GM19467 (cell line): ENCODE measurements around the gene IFNA17.
A peak's percentile ranks its signal among the peaks of the same experiment; 100 is the strongest.
"Not testable (repeated sequence)": the region's sequence is repeated elsewhere in the genome, so short reads cannot be mapped to it uniquely, and the experiment has no call there.

Source experiments
- ATAC-seq: cut with Tn5 transposase; IDR thresholded peaks from one replicate; pipeline ENCODE4 v1.9.1; 2021; ENCODE audit warnings: mild to moderate bottlenecking, moderate library complexity; ENCODE audit not compliant: unreplicated experiment

Gene IFNA17

DNA sequence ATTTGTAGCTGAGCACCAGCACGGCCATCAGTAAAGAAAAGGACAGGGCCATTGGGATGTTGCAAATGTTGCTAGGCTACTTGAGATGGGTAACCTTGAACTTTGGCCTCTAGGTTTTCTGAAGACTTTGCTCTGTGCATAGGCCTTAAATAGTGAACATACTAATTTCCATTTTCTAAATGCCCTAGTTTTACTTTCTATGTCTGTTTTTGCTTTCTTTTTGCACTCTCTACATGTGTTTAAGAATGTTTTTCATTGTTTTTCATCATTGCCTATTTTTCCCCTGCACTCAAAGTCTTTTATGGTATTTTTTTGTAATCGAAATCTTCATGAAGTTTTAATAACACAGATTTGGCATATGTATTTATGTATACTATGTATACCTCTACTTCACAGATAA lies at the start of gene IFNA17:
Gene IFNA17, minus strand, starts transcription at position 101 of the 400 bp plus-strand sequence. Its CDS starts 49 bp downstream, at position 52.
- no peak for ATAC-seq

DNA sequence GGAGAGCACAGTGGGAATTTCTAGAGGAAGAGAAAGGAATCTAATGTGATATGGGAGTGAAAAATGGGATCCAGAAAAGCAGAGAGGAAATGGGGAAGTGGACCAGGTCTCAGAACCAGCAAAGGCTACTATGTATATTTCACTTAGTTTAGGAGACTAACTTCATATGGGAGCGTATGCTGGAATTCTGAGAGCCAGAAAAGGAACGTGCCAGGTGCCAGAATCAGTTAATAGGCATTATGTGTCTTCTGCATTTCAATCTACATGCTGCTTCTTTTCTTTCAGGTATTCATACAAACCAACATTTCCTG lies 40.3 kb upstream of the IFNA17 start:
- no peak for ATAC-seq

DNA sequence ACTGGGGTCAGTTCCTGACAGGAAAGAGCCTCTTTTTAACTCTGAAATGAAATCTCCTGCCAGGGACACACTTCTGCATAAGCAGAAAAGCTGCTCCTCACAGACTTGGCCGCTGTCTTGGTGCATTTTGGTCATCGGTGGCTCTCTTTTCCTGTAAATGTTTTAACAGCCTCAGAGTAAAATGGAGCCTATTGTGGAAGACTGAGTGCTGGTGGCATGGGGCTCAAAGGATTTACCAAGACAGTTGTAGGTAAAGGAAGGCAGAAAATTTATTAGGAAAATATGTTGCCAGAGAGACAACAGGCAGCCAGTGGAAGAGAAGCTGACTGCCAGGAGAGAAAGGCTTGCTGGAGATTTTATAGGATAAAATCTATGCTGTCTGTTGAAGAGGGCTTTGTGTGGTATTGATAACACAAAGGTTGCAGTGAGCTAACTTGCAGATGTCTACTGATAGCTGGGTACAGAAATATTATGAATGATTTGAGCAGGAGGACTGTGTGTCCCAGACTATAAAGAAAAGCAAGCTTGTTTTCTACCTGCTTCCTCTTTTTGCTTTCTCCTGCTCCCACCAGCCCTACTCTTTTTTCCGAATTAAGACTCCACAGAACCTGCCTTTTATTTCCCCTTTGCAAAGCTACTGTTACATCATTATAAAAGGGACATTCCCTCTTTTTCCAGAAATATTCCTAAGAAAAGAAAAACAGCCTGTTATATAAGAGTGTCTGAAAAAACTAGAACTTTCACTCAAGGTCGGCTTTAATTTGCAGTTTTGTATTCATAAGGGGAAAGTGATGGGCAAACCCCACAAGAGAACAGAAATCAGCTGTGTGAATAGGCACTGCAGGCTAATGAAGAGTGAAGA lies 39.7 kb upstream of the IFNA17 start:
- peak; percentile 41 for ATAC-seq

DNA sequence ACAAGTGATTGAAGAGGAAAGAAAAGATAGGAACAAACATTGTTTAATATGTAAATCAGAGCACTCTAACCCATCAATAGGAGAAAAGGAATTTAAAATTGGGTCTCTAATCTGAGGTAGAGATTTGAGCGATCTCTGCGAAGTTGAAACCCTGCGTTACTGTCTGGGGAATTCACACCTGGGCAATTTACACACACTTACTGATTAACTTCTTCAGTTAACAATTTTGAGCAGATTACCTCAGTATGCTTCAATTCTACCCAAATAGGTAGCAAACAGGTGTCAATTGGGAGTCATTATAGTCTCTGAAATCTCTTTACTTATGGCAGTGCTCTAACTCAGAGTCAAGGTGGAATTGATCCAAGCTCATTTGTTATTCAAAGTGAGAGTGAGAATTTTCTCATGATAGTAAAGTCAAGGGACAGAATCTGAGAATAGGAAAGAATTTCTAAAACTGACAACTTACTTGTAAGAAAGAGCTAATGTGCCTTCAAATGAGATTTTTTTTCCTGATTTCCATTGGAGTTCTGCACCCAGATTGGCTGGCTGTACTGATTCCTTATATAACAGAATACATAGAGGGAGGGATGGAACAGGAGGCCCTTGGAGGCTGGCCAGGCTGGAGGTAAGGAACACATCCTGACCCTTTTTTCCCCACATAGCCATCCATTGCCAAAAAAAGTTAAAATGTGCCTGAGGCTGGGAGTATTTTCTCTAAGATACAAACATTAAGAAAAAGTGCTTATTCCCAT lies 38.9 kb upstream of the IFNA17 start:
- peak; percentile 50 for ATAC-seq

DNA sequence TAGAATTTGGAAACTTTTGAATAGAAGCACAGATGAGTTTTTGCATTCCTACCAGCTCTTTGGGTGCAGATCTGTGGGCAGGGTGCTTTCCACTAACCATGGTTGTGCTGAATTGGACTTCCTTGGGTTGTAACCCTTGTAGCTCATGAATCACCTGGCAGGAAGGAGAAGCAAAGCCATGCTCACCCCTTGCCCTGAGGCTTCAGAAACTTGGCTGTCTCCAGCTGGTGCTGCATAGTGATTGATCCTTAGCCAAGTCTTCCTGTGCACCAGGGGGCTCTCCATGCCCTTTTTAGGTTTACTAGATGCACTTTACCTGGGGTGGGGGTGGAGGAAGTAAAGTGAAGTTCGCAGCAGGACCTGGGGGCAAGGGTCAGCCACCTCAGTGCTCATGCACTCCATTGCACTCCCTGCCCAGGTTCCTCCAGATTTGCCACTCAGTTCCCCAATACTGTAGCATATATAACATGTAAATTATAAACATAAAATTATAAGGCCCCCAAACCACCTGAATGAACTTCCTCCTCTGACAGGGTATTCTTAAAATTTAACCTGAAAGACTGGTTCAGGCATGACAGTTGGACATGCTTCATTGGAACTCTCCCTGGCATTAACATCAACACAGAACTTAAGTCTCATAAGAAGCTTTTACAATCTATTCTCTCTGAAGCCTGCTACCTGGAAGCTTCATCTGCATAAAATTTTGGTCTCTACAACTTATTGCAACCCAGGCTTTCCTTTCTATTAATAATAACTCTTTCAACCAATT lies 37.6 kb upstream of the IFNA17 start:
- ATAC-seq: peak; percentile 40

DNA sequence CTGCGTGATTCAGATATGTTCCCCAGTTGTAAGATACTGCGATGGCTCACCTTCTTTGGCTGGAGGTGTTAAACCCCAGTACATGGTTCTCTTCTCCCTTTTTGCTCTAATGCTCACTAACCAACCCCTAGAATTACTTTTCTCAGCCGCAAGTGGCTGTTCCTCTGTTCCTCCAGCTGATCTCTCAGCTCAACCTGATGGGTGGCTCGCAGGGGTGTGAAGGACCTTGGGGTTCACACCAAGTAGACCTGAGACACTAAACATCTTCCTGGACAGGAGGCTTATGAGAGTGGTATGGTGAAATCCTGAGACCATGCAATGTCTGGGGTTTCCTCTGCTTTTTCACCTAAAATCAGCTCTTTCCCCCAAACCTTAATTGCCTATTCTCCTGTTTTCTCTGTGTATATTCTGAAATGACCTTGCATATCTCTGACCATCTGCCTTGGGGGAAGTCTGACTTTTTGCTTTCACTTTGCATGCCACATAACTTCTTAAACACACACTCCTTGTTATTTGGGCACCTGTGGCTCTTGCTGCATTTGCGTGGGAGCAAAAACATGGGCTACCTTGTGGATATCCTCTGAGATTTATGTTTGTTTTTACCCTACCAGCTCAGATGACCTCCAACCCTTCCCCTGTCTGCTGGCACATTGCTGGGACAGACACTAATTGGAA lies 27.7 kb upstream of the IFNA17 start:
- ATAC-seq: no peak

DNA sequence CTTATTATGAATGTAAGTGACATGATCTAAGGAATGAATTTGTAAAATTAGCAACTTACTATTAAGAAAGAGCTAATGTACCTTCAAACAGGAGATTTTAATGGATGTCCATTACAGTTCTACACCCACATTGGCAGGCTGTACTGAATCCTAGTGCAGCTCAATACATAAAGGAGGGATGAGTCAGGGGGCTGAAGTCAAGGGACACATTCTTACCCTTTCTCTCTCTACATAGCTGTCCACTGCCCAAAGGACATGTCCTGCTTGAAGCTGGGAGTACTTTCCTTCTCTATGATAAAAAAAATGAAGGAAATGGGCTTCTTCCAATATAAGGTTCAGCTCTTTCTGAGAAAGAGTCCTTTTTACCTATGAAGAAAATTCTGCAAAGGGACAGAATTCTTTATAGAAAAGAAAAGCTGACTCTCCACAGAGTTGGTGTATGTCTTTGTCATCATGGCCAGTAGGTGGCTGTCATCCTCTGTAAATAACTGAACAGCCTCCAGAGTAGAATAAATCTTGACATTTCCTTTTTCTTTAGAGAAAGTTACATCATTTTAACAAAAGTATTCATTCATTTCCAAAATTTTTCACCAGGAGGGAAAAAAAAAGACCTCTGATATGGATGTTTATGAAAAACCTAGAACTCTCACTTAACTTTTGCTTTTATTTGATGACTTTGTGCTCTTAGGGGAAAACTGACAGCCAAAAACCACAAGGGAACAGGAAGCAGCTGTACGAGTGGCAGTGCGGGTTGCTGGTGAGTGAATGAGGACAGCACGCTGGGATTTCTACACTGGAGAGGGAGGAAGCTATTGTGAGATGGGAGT lies 24.9 kb upstream of the IFNA17 start:
- ATAC-seq: peak; percentile 68

DNA sequence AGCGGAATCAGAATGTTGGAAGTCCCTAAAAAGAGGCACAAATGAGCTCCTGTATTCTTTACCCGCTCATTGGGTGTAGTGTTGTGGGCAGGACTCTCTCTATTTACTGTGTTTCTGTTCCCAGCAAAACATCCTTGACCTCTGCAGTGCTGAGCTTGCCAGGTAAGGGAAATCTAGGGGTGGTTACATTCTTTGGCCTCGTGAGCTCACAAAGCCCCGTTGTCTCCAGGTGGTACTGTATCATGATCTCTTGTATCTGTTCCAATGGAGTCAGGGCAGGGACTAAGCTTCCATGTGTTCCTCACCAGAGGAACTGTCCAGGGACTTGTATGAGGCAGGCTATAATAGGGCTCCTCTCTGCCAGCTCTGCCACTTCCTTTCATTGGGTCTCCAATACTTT lies 23.6 kb upstream of the IFNA17 start:
- ATAC-seq: no peak

DNA sequence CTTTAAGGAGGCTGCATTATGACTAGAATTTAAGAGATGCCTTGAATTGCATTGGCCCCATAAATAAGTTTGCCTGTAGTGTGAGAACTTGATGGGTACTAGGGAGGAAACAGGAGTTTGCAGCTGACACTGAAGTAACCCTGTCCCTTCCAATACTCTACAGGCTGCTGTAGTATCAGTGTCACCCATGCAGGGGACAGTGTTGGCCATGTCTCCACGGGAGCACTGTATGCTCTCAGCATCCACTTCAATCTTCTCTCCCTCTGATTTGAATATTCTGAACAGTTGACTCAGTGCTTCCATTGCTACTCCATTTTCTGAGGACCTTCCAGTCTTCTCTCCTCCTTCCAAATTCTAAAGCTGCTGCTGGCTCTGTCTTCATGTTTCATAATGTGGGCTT lies 23.2 kb upstream of the IFNA17 start:
- no peak for ATAC-seq

DNA sequence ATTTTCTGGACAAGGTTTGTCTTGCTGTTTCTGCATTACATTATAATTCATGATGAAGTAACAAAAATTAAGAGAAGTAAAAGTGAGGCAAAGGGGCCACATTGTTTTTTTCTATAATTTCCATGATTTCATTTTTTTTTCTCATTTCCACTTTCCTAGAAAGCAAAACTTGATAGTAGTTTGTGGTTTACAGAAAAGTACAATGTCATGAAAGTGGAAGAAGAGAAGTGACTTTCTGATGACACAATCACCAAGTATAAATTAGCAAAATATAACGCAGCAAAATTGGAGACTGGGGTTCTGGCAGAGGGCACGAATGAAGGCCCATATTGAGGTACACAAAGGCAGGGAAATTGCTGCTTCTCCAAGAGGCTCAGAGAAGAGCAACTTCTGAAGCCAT lies 16.8 kb upstream of the IFNA17 start:
- peak; percentile 53 for ATAC-seq

DNA sequence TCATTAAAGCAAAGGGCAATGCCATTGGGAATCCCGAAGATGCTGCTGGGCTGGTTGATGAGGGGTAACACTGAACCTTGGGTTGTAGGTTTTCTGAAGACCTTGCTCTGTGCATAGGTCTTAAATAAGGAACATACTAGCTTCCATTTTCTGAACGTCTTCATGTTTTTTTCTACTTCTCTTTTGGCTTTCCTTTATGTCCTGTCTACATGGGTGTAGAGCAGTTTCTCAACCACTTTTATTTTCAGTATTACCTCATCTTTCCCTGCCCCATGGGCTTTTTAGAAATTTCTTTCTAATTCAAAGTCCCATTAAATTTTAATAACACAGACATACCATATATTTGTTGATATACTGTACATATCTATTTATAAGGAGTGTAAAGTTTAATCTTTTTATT lies 11.9 kb upstream of the IFNA17 start, which contains the start of gene IFNA14:
Gene IFNA14, minus strand, starts transcription at position 95 of the 400 bp plus-strand sequence. Its CDS starts 70 bp downstream, at position 25.
- no peak for ATAC-seq

DNA sequence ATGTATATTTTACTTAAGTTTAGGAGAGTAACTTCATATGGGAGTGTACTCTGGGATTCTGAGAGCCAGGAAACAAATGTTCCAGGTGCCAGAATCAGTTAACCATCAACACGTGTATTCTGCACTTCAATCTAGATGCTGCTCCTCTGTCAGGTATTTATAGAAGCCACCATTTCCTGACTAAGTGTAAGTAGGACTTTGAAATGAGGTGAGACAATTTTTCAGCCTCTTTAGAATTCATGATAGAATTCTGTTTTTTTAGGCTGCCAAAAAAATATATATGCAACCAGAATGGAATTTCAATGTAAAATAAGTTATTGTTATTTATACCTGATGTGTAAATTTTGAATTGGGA lies 8.3 kb upstream of the IFNA17 start:
- ATAC-seq: peak; percentile 6

DNA sequence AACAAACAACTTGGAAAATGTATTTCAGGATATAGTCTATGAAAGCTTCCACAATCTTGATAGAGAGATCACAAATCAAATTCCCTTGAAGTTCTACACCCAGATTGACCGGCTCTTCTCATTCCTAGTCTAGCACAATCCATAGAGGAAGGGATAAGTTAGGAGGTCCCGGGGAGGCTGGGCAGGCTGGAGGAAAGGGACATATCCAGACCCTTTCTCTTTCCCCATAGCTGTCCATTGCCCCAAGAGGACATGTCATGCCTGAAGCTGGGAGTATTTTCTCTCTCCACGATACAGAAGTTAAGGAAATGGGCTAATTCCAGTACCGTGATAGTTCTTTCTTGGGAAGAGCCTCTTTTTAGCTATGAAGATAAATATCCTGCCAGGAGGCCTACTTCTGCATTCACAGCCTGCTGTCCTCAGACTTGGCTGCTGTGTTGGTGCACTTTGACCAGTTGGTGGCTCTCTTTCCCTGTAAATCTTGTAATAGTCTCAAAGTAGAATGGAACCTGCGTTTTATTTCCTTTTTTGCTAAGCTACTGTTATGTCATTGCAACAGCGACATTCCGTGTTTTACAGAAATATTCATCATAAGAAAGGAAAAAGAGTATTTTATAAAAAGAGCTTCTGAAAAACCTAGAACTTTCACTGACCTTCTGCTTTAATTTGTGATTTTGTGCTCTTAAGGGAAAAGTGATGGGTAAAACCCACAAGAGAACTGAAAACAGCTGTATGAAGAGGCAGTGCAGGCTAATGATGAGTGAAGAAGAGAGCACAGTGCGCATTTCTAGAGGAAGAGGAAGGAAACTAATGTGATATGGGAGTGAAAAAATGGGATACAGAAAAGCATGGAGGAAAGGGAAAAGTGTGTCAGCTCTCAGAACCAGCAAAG lies 7.7 kb upstream of the IFNA17 start:
- ATAC-seq: peak; percentile 85

DNA sequence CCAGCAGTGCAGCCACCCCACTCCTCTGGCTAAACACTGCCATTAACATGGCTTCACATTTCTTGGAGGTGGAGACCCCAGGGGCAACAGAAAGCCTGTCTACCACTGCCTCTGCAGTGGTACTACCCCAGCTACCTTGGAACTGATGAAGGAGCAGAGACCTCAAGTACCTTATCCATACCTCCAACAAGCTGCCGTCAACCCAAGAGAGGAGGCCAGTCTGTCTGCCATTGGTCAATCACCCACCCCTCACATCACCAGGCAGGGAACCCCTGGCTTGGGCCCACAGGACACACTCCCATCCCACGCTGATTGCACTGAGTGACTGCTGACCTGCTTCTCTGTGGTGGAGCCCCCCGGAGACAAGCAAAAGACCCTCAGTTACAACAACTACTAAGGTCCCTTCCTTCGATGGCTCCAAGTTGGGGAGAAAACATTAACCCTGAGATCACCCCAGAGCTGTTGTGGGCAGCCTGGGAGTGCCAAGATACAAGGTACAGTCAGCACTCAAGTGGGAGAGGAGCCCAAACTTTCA lies 6.2 kb upstream of the IFNA17 start:
- ATAC-seq: no peak

DNA sequence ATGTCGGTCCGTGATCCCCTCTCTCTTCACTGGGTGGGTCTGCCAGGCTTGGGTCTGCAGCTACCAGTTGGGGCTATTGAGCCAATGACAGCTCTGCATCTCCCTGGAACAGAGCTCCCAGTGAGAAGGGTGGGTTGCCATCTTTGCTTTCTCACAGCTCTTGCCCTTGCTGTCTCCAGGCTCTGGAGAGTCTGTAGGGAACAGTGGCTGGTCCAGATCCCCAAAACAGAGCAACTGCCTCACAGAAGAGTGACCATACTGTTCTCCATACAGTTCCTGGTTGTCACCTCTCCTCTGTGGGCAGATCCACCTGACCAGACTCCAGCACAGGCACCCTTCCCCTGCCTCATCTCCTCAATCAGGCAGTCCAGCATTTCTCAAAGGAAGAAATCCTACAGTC lies 5.2 kb upstream of the IFNA17 start:
- no peak for ATAC-seq

DNA sequence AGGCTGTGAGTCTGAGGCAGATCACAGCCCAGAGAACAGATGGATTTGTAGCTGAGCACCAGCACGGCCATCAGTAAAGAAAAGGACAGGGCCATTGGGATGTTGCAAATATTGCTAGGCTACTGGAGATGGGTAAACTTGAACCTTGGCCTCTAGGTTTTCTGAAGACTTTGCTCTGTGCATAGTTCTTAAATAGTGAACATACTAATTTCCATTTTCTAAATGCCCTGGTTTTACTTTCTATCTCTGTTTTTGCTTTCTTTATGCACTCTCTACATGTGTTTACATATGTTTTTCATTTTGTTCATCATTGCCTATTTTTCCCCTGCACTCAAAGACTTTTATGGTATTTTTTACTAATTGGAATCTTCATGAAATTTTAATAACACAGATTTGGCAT lies 10.8 kb downstream of the IFNA17 start, which contains the start of gene IFNA16:
Gene IFNA16, minus strand, starts transcription at position 101 of the 400 bp plus-strand sequence. Its CDS starts 6 bp downstream, at position 95.
- ATAC-seq: not testable (repeated sequence)

DNA sequence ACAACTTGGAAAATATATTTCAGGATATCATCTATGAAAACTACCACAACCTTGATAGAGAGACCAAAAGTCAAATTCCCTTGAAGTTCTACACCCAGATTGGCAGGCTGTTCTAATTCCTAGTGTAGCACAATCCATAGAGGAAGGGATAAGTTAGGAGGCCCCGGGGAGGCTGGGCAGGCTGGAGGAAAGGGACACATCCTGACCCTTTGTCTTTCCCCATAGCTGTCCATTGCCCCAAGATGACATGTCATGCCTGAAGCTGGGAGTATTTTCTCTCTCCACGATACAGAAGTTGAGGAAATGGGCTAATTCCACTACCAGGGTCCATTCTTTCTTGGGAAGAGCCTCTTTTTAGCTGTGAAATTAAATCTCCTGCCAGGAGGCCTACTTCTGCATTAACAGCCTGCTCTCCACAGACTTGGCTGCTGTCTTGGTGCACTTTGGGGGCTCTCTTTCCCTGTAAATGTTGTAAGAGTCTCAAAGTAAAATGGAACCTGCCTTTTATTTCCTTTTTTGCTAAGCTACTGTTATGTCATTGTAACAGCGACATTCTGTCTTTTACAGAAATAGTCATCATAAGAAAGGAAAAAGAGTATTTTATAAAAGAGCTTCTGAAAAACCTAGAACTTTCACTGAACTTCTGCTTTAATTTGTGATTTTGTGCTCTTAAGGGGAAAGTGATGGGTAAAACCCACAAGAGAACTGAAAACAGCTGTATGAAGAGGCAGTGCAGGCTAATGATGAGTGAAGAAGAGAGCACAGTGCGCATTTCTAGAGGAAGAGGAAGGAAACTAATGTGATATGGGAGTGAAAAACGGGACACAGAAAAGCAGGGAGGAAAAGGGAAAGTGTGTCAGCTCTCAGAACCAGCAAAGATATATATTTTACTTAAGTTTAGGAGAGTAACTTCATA lies 14.4 kb downstream of the IFNA17 start:
- peak; percentile 52 for ATAC-seq

DNA sequence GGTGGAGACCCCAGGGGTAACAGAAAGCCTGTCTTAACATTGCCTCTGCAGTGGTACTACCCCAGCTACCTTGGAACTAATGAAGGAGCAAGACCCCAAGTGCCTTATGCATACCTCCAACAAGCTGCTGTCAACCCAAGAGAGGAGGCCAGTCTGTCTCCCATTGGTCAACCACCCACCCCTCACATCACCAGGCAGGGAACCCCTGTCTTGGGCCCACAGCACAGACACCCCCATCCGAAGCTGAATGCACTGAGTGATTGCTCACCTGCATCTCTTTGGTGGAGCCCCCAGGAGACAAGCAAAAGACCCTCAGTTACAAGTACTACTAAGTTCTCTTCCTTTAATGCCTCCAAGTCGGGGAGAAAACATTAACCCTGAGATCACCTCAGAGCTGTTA lies 15.9 kb downstream of the IFNA17 start:
- ATAC-seq: not testable (repeated sequence)
